Measurements from ENCODE around the gene CTSW.

- TF ChIP-seq CTCF (IDR thresholded peaks at IDR 0.05) (no peak), ZFX (IDR thresholded peaks at IDR 0.05; ENCODE audit: borderline replicate concordance) (no peak)
Observed at GRCh38 chr11:65862941-65863888, 16.4 kb upstream of the CTSW start.
